ENCODE data around the gene DEDD. TPM values are rescaled to one million over a fixed set of nuclear protein-coding genes. Genes with fewer than 3 reads are reported as not detected.

The DEDD gene
- total RNA-seq, 2 experiments from 2014 or later = 35.5 to 36.6 TPM

GRCh38 chr1:161082483-161082882, 50.0 kb downstream of the DEDD start:
- no peak for TF ChIP-seq CTCF (IDR thresholded peaks at IDR 0.05)
- Mint-ChIP-seq H3K36me3 (ENCODE audit: low read depth) (no peaks in the 10 kb centered on the region), H3K4me3 (no peak overlapping the region), H3K9me3 (no peaks in the 10 kb centered on the region), H3K4me1 (ENCODE audit: low read depth) (no peaks in the 10 kb centered on the region), H3K27me3 (no peaks in the 10 kb centered on the region), H3K27ac (no peak overlapping the region)
- H3K9me3 ChIP-seq (ENCODE audit: control insufficient read depth in 1 of 2, insufficient read depth in 1 of 2, low read length in 2 of 2) = no peaks in the 10 kb centered on the region
- ChIA-PET CTCF (interaction anchor here (0.6 to 1.3 kb wide), 2 partner anchors 15 to 258 kb away, joined by 4 read pairs; no protein-coding TSS in a partner anchor), POLR2A (no interaction called here)
- no peaks in the 10 kb centered on the region for H3K27me3 ChIP-seq (ENCODE audit: control insufficient read depth in 1 of 2, insufficient read depth in 2 of 2, low read length in 2 of 2)
- DNase-seq (no peak), ATAC-seq (ENCODE audit: poor library complexity) (no peak)
- no peak overlapping the region for H3K27ac ChIP-seq (ENCODE audit: low read depth in 1 of 2, low read length in 2 of 2)
- no peaks in the 10 kb centered on the region for H3K36me3 ChIP-seq (ENCODE audit: insufficient read depth, low read length)
- intact Hi-C loops (cut with DNase I, micrococcal nuclease) = no loop called here
- no peak overlapping the region for H3K4me3 ChIP-seq (ENCODE audit: low read length)
- H3K4me1 ChIP-seq (ENCODE audit: insufficient read depth, low read length) = no peaks in the 10 kb centered on the region

GRCh38 chr1:161081519-161081918, 50.9 kb downstream of the DEDD start:
- ATAC-seq (ENCODE audit: poor library complexity) (no peak), DNase-seq (no peak)
- ChIA-PET POLR2A (no interaction called here), CTCF (no interaction called here)
- Histone ChIP-seq H3K9me3 (ENCODE audit: control insufficient read depth in 1 of 2, insufficient read depth in 1 of 2, low read length in 2 of 2) (no peaks in the 10 kb centered on the region), H3K27me3 (ENCODE audit: control insufficient read depth in 1 of 2, insufficient read depth in 2 of 2, low read length in 2 of 2) (no peaks in the 10 kb centered on the region), H3K36me3 (ENCODE audit: insufficient read depth, low read length) (no peaks in the 10 kb centered on the region), H3K4me3 (ENCODE audit: low read length) (no peak overlapping the region), H3K4me1 (ENCODE audit: insufficient read depth, low read length) (no peaks in the 10 kb centered on the region), H3K27ac (ENCODE audit: low read depth in 1 of 2, low read length in 2 of 2) (no peak overlapping the region)
- intact Hi-C loops (cut with DNase I, micrococcal nuclease) = no loop called here
- TF ChIP-seq CTCF (IDR thresholded peaks at IDR 0.05) = no peak
- Mint-ChIP-seq H3K4me1 (ENCODE audit: low read depth) (no peaks in the 10 kb centered on the region), H3K27ac (no peak overlapping the region), H3K36me3 (ENCODE audit: low read depth) (no peaks in the 10 kb centered on the region), H3K9me3 (no peaks in the 10 kb centered on the region), H3K27me3 (no peaks in the 10 kb centered on the region), H3K4me3 (no peak overlapping the region)

- H3K36me3 Mint-ChIP-seq (ENCODE audit: low read depth) = no peaks in the 10 kb centered on the region
- no peaks in the 10 kb centered on the region for H3K9me3 ChIP-seq (ENCODE audit: control insufficient read depth in 1 of 2, insufficient read depth in 1 of 2, low read length in 2 of 2)
- TF ChIP-seq CTCF (IDR thresholded peaks at IDR 0.05) = no peak
- H3K9me3 Mint-ChIP-seq = no peaks in the 10 kb centered on the region
- H3K4me3 Mint-ChIP-seq = no peak overlapping the region
- H3K27me3 ChIP-seq (ENCODE audit: control insufficient read depth in 1 of 2, insufficient read depth in 2 of 2, low read length in 2 of 2) = no peaks in the 10 kb centered on the region
- no peaks in the 10 kb centered on the region for H3K27me3 Mint-ChIP-seq
- no peak for DNase-seq
- H3K4me3 ChIP-seq (ENCODE audit: low read length) = no peak overlapping the region
- no peaks in the 10 kb centered on the region for H3K36me3 ChIP-seq (ENCODE audit: insufficient read depth, low read length)
- H3K27ac Mint-ChIP-seq = no peak overlapping the region
- no peak for ATAC-seq (ENCODE audit: poor library complexity)
- intact Hi-C loops (cut with DNase I, micrococcal nuclease) = no loop called here
- ChIA-PET POLR2A (interaction anchor here (0.9 to 2.3 kb wide), 2 partner anchors 12 to 17 kb away, joined by 4 to 5 read pairs; no protein-coding TSS in a partner anchor), CTCF (no interaction called here)
- H3K27ac ChIP-seq (ENCODE audit: low read depth in 1 of 2, low read length in 2 of 2) = no peak overlapping the region
- no peaks in the 10 kb centered on the region for H3K4me1 ChIP-seq (ENCODE audit: insufficient read depth, low read length)
- no peaks in the 10 kb centered on the region for H3K4me1 Mint-ChIP-seq (ENCODE audit: low read depth)
These were observed 51.7 kb downstream of the DEDD start for GRCh38 chr1:161080441-161081405.

All from CD4-positive, alpha-beta T cell (primary cell).